ENCODE measurements around the gene SHISA9.

The SHISA9 gene

GRCh38 chr16:13032911-13033310 is 131.5 kb downstream of the SHISA9 start:
- DNase-seq: no peak

- peak; percentile 57 for DNase-seq
Measured at GRCh38 chr16:13036600-13036999, 135.2 kb downstream of the SHISA9 start.

DNA sequence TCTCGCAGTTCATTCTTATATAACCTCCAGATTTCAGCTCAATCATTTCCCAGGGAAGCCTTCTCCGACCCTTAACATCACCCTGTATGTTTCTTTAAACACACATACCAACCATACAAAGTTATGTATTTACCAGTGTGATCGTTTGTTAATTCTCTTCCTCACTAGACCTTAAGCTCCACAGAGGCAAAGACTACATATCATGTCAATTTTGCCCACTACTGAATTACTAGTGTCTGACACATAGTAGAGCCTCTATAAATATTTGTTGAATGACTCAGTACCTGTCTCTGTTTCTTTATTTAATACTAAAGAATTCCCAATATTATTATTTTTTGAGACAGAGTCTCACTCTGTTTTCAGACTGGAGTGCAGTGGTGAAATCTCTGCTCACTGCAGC is 137.2 kb downstream of the SHISA9 start:
- DNase-seq: no peak

DNA sequence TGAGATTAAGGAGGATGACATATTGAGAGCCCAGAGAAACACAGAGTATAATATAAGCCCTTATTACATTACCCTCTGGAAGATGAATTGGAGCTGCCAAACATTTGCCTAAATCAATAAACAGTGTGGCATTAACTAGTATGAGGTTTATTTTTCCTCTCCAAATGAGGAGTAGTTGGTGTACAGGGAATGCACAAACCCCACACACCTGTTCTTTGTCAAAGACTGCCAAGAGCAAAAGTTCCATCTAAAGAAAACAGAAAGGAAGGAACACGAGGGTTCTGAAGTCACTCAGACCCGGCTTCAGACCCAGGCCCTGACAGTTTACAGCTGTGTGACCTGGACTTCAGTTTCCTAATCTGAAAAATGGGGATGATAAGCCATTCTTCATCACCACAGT is 138.1 kb downstream of the SHISA9 start:
- no peak for DNase-seq

DNA sequence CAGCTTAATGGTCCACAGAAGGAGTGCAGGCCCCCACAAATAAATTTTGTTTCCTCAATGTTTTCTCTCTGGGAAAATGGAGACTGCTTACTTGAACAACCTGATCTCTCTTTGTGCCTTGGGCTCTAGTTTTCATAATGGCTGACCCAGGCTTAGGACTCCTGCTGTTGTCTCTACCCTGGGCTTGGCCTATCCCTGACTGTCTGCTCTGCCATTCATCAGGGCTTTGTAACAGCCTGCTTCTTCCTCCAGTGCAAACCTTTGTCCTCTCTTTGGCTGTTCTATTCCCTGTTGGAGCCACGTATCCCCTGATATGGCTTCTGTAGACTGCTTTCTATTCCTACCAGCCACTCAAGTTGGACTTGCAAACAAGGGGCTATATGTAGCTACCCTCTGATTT is 139.8 kb downstream of the SHISA9 start:
- no peak for DNase-seq

GRCh38 chr16:13041646-13042290 is 140.4 kb downstream of the SHISA9 start:
- DNase-seq: no peak

DNA sequence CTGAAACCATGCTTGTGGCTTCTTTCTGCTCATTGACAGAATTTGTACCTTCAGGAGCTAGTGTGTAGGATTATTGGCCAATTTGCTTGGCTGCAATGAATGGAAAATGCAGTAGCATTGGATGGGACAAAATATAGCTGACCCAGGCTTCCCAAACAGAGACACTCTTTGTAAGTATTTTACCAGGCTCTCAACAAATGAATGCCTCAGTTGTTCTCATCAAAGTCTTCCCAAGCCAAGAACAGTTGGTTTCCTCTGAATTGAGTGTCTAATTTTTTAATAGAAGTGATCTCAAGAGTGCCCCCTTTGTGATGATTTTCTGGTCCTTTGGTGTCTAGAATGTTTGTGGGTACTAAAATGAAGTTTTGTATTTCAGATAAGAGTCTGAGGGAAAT is 140.9 kb downstream of the SHISA9 start:
- DNase-seq: no peak

- DNase-seq: no peak
Measured at GRCh38 chr16:13046061-13046821, 144.8 kb downstream of the SHISA9 start.

GRCh38 chr16:13047276-13047675 is 145.9 kb downstream of the SHISA9 start:
- no peak for DNase-seq

DNA sequence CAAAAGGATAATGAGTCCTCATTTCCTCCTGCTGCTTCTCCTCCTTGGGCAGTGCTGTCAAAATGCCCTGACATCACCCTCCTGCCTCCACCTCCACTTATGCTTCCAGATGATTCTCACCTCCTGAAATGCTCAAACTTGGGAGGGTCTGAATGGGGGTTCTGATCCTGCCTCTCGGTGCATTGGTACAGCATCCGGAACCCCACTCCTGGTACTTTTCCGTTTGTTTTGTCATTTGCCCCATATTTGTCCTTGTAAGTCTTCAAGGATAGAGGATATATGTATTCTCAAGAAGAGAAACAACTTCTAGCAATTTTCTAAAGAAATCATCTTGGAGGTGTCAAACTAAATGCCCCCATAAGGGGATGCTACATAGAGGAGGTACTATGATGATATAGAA is 148.3 kb downstream of the SHISA9 start:
- DNase-seq: no peak

DNA sequence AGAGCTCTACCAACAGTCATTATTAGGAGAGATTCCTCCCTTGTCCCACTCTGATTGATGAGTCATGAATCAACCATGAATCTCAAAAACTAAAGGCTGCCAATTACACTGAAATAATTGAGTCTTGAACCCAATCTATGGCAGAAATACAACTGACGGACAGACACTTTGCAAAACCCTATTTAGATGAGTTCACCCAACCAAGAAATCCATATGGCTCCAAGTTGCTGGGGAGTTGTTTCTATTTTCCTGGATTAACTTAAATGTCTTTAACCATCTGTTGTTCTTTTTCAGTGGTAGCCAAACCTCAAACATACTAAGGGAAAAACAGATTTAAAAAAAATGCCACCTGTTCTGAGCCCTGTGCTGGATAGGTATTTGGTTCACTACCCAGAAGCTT is 151.0 kb downstream of the SHISA9 start:
- DNase-seq: no peak

DNA sequence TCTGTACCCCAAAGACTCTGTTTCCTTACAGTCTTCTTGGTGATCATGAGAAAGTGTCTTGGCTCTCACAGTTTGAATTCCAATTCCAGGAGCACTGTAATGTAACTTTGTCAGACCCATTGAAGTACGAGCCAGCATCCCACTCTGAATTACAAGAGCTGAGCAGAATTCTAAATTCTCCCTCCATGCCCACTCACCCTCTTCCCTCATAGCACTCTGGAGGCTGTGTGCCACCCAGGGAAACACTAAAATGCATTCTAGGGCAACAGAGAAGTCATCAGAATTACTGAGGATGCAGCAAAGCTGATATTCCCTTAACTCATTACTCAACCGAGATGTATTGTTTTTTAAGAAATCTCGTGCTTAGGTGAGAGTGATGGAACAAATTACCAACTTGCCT is 154.1 kb downstream of the SHISA9 start:
- no peak for DNase-seq

DNA sequence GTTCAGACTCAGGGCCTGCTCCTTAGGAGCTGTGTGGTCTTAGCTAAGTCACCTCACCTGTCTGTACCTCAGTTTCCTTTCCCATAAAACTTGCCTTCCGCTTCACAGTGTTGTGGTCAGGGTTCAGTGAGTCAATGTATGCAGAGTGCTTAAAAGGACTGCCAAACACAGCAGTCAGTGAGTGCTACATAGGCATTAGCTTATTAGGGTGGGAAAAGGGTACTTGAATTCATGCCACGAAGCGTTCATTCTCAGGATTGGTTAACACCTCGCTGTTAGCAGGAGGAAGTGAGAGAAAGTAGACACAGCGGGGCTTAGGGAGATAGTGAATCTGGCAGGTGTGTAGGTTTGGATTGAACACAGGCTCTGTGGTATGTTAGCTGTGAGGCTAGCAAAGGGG is 155.2 kb downstream of the SHISA9 start:
- no peak for DNase-seq

DNA sequence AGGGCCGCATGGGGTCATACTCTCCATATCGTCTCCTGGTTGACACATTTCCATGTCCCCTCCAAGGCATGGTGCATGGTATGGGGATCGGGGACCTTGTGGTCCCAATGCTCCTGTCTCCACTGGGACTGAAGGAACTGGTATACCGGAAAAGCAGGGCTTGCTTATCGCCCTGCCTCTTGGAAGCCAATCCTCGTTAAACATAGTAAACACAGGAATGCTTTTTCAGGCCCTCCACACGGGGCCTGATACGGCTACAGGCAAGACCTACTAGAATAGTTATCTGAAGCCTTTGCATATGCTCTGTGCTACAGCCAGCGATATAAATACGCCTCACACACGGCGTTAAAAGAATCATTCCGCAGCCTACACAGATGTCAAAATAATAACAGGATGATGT is 159.5 kb downstream of the SHISA9 start:
- no peak for DNase-seq

DNA sequence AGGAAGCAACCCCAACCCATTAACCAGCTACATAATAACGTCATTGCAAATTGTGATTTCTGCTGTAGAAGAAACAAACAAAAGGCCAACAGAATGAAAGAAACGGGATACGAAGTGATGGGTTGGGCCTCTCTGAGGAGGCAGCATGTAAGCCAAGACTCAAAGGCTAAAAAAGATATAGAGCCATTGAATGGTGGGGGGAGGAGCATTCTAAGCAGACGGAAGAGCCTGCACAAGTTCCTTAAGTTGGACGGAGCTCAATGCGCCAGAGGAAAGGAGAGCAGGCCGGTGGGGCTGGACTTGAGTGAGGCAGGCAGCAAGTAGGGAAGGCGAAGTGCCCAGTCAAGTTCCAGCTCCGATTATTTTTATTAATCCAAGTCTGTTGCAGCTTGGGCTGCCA is 160.3 kb downstream of the SHISA9 start:
- no peak for DNase-seq

DNA sequence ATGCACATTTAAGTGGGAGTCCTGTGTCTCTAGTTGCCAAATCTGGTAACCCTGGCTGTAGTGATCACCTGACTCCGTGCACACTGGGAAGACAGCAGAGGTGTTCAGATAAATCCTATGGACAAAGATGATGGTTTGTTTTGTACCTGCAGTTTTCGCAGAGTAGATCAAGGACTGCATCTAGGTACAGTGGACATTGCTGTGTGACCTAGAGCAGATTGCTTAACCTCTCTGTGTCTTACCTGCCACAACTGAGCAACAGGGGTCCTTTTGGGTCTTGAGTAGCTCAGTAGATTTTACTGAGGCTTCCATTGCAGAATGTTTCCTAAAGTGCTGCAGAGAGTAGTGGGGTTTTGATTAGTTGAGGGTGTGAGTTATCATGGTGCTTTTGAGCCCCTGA is 160.8 kb downstream of the SHISA9 start:
- DNase-seq: no peak

- DNase-seq: no peak
Measured at GRCh38 chr16:13063457-13063856, 162.1 kb downstream of the SHISA9 start.

- no peak for DNase-seq
Measured at GRCh38 chr16:13064821-13065220, 163.4 kb downstream of the SHISA9 start.

GRCh38 chr16:13067648-13068047 is 166.2 kb downstream of the SHISA9 start:
- no peak for DNase-seq

- DNase-seq: no peak
Measured at GRCh38 chr16:13068912-13069583, 167.7 kb downstream of the SHISA9 start.

GRCh38 chr16:13070268-13070667 is 168.9 kb downstream of the SHISA9 start:
- no peak for DNase-seq

- DNase-seq: no peak
Measured at GRCh38 chr16:13076878-13077277, 175.5 kb downstream of the SHISA9 start.

DNA sequence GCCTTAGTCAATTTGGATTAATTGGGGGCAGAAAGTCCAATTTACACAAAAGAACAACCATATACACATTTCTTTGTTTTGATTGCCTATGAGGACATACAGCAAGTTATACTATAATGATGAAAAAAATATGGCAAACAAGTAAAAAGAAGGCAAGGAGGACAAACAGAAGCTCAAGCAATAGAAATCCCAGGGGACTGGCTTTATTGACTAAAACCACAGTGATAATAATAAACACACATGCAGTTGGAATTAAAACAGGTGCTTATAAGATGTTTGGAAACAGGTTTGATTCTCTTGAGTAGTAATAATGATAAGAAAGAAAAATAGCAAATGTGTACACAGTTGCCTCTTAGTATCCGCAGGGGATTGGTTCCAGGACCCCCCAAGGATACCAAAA is 176.4 kb downstream of the SHISA9 start:
- DNase-seq: no peak

- DNase-seq: no peak
Measured at GRCh38 chr16:13080531-13080930, 179.1 kb downstream of the SHISA9 start.
